Spleen (tissue), 11 donors: ENCODE data around the gene SSTR5. TPM values are rescaled to one million over a fixed set of nuclear protein-coding genes. Genes with fewer than 3 reads are reported as not detected.

ENCODE experiments used
- DNase-seq: peaks from one replicate; pipeline ENCODE4 v3.0.0-alpha.2; 2020
- H3K27ac ChIP-seq, 8 donors: fragments of 200-600 bp; sonication (generic) in 7 of 8; 1 replicate in 4 of 8; 2 replicates in 4 of 8; pipeline versions ENCODE4 v1.5.0 to v1.8.0; 2016 to 2021; ENCODE audit warnings: inconsistent platforms in 4 of 8, mild to moderate bottlenecking in 4 of 8, moderate library complexity in 1 of 8
- H3K27me3 ChIP-seq, 7 donors: fragments of 200-600 bp; sonication (generic) in 6 of 7; replicated peaks in 1 of 7; 1 replicate in 4 of 7; 2 replicates in 3 of 7; pipeline versions ENCODE4 v1.5.0 to v1.8.0; 2016 to 2021; ENCODE audit warnings: inconsistent platforms in 3 of 7, mild to moderate bottlenecking in 1 of 7
- H3K36me3 ChIP-seq, 6 donors: fragments of 200-600 bp; sonication (generic) in 5 of 6; 1 replicate in 4 of 6; 2 replicates in 2 of 6; pipeline versions ENCODE4 v1.5.0 to v1.8.0; 2016 to 2021; ENCODE audit warnings: inconsistent platforms in 2 of 6
- H3K4me1 ChIP-seq, 6 donors: fragments of 200-600 bp; sonication (generic) in 5 of 6; 1 replicate in 3 of 6; 2 replicates in 3 of 6; pipeline versions ENCODE4 v1.5.0 to v1.8.0; 2016 to 2021; ENCODE audit warnings: inconsistent platforms in 3 of 6
- H3K4me3 ChIP-seq, 8 donors: fragments of 200-600 bp; sonication (generic) in 7 of 8; 1 replicate in 4 of 8; 2 replicates in 4 of 8; pipeline versions ENCODE4 v1.5.0 to v1.8.0; 2016 to 2021; ENCODE audit warnings: inconsistent platforms in 4 of 8, mild to moderate bottlenecking in 4 of 8, moderate library complexity in 2 of 8
- H3K9me3 ChIP-seq, 8 donors: fragments of 200-600 bp; sonication (generic) in 7 of 8; 1 replicate in 4 of 8; 2 replicates in 4 of 8; pipeline versions ENCODE4 v1.5.0 to v1.8.0; 2016 to 2021; ENCODE audit warnings: inconsistent platforms in 4 of 8
- POLR2A ChIP-seq, 3 donors: fragments of 450-650 bp; IDR thresholded peaks; one replicate each; pipeline ENCODE4 v1.5.1; 2017; ENCODE audit warnings: antibody characterized with exemption in 3 of 3, mild to moderate bottlenecking in 1 of 3
- POLR2AphosphoS5 ChIP-seq, 3 donors: sonication (generic); formaldehyde crosslinking; IDR thresholded peaks; one replicate each; pipeline ENCODE4 v1.5.1; 2017; ENCODE audit warnings: antibody characterized with exemption in 3 of 3
- WGBS, 5 donors: extraction: QIAGEN DNeasy Blood & Tissue Kit in 3 of 5; methylation state at CpG; one replicate each; pipeline versions ENCODE4 v1.1.5 to v1.1.7; 2013 to 2018; 5-methylcytosine and 5-hydroxymethylcytosine counted together
- intact Hi-C: fragments of 100-400 bp; cut with DNase I; formaldehyde crosslinking; loops from one replicate; pipeline ENCODE4 v1.15.0; 2023; ENCODE audit warnings: low total_unique reads
- polyA plus RNA-seq, 3 donors: library from polyadenylated mRNA; stranded (reverse); fragments of 200-250 nt; gene quantifications; one replicate each; pipeline ENCODE4 v1.2.1, GENCODE V29; 2013
- total RNA-seq, 7 donors: library from RNA; depleted of rRNA in 3 of 7; stranded (reverse); fragments of >200 nt in 3 of 7; fragmentation: NEBNext Ultra II Directional in 4 of 7; extraction: Animal tissue kit (Norgen Biotek cat#: 25700) in 4 of 7; gene quantifications; one replicate each; pipeline versions ENCODE4 v1.1.0 to v1.2.1, GENCODE V29; 2016 to 2021
- TF ChIP-seq, protein P1 (sequence below), 11 experiments: fragments of 200-600 bp in 7 of 11; fragments of 450-650 bp in 4 of 11; sonication (generic) in 4 of 11; IDR thresholded peaks in 8 of 11; conservative IDR thresholded peaks in 3 of 11; 1 replicate in 7 of 11; 2 replicates in 4 of 11; pipeline versions ENCODE4 v1.4.0 to v1.8.0; 2016 to 2021; ENCODE audit warnings: antibody characterized with exemption in 11 of 11, inconsistent platforms in 4 of 11, mild to moderate bottlenecking in 1 of 11
- donor health status: healthy with polysubstance abuse.
- donor health status: DM: no; HTN: no; CAD: no; lungs with moderate emphysema.
- donor health status: DM: no; HTN: no; CAD: no.
- donor health status: Bipolar disorder and iron deficiency.
- donor health status: healthy.
- donor health status: DM: no; HTN: no; CAD: no.
- donor health status: DM: yes; HTN: yes; CAD: no.

Gene SSTR5
- total and polyA plus RNA-seq, 10 donors = not detected

DNA sequence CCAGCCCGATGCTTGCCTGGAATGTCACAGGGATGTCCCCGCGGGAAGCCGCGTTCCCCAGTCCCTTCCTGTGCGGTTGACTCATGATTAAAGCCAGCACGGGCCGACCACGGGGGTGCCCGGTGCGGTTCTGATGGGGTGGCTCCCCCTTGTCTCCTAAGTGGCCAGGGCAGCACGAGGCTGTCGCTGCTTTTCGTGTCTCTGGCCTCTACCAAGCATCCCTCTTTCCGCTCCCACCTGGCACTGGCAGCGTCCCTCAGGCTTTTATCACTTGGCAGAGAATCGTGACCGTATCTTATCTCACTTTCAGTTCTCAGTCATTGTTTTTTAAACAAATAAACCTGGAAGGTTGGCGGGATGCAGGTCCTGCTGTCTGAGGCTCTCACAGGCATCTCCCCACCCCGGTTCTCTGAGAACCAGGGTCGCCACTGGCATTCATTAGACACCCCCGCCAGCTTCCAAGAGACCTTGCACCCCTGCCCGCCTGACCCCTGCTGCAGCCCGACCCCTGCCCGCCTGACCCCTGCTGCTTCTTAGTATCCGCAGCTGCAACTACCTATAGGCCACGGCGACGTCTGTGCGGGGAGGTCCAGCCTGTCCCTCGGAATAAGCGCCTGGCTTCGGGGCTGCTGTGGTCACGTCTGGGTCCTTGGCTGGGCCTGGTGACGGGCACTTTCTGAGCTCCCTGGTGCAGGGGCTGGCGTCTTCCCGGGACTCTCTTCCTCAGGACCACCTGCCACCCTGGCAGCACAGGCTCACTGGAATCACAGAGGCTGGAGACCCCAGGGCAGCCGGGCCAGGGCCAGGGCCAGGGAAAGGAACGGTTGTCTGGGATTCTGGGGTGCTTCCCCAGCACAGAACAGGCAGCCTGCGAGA, 16.0 kb downstream of the SSTR5 start:
- no peak overlapping the region for H3K27ac ChIP-seq
- no peaks in the 10 kb centered on the region for H3K36me3 ChIP-seq
- intact Hi-C loops = no loop called here
- peaks cover 0 to 86% (median 42%) of the 10 kb centered on the region in 7 donors for H3K27me3 ChIP-seq
- peaks cover 0 to 26% (median 11%) of the 10 kb centered on the region in 6 donors for H3K4me1 ChIP-seq
- TF ChIP-seq, protein P1, sequence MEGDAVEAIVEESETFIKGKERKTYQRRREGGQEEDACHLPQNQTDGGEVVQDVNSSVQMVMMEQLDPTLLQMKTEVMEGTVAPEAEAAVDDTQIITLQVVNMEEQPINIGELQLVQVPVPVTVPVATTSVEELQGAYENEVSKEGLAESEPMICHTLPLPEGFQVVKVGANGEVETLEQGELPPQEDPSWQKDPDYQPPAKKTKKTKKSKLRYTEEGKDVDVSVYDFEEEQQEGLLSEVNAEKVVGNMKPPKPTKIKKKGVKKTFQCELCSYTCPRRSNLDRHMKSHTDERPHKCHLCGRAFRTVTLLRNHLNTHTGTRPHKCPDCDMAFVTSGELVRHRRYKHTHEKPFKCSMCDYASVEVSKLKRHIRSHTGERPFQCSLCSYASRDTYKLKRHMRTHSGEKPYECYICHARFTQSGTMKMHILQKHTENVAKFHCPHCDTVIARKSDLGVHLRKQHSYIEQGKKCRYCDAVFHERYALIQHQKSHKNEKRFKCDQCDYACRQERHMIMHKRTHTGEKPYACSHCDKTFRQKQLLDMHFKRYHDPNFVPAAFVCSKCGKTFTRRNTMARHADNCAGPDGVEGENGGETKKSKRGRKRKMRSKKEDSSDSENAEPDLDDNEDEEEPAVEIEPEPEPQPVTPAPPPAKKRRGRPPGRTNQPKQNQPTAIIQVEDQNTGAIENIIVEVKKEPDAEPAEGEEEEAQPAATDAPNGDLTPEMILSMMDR (IDR thresholded peaks at IDR 0.05 in 8 of 11, conservative IDR thresholded peaks at IDR 0.05 in 3 of 11) = no peak
- no peak for TF ChIP-seq POLR2AphosphoS5 (IDR thresholded peaks at IDR 0.05)
- no peak for TF ChIP-seq POLR2A (IDR thresholded peaks at IDR 0.05)
- H3K4me3 ChIP-seq = no peak overlapping the region
- H3K9me3 ChIP-seq = peaks cover 3 to 31% (median 26%) of the 10 kb centered on the region in 8 donors
- DNase-seq = no peak
- WGBS, 5 donors = 64 to 79% (median 76%) methylated on average over 31 to 40 of the region's 40 CpGs

DNA sequence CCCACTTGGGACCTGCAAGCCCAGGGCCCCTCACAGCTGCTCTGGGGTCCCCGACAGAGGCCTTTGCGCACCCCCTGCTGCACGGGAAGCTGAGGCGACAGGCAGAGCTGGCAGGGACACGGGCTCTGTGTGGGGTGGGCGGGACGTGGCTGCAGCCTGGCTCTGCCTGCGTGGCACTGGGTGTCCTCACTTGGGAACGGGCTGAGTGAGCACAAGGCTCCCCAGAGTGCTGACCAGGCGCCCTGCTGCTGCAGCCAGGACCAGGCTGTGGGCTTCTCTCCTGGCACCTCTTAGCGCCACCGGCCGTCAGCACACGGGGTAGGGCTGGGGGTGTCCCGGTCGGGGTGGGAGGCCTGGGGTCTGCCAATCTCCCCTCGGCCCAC, 16.9 kb downstream of the SSTR5 start:
- intact Hi-C loops = no loop called here

DNA sequence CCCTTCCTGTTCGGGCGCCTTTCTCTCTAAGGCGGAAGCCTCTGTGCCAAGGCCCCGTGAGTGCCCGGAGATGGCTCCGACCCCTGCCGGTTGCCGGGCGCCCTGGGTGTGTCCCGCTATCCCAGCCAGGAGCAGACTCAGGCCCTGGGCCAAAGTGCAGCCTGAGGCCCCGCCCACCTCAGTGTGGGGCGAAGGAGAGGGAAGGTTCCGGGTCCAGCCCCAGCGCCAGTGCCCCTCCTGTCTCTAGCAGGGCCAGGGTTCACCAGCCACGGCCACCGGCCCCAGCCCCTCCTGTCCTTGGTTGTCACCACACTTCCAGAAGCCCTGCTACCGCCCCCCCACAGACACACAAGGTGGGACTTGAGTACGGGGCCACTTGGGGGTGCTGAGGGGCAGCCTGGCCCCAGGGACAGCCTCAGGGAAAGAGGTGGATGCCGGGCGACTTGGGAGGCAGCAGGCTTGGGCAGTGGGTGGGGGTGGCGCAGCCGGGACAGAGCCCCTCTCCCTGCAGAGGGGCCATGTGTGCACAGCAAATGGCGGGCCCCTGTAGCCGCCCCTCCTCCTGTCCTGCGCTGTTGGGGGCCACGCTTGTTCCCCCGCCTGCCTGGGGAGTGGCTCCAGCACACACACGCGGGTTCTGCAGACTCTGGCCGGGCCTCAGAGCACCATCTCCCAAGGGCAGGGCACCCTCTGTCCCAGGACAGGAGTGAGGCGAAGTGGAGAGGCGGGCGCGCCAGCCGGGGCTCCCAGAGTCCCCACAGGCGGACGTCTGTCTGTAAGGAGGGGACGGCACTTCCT, 17.5 kb downstream of the SSTR5 start:
- TF ChIP-seq POLR2A (IDR thresholded peaks at IDR 0.05) (no peak), POLR2AphosphoS5 (IDR thresholded peaks at IDR 0.05) (peak in 2 of 3 donors; percentile 38 to 67)
- TF ChIP-seq, protein P1 (IDR thresholded peaks at IDR 0.05 in 8 of 11, conservative IDR thresholded peaks at IDR 0.05 in 3 of 11) = peak in 1 of 11 experiments; percentile 10
- H3K4me3 ChIP-seq = peak overlapping the region in 1 of 8 donors; percentile 19
- DNase-seq = no peak
- intact Hi-C loops = no loop called here
- peaks cover 3 to 16% (median 11%) of the 10 kb centered on the region in 8 donors for H3K9me3 ChIP-seq
- no peaks in the 10 kb centered on the region for H3K36me3 ChIP-seq
- peaks cover 0 to 26% (median 11%) of the 10 kb centered on the region in 6 donors for H3K4me1 ChIP-seq
- peaks cover 0 to 84% (median 38%) of the 10 kb centered on the region in 7 donors for H3K27me3 ChIP-seq
- no peak overlapping the region for H3K27ac ChIP-seq
- 23 to 52% (median 31%) methylated on average over 18 to 38 of the region's 38 CpGs for WGBS, 5 donors

More for the DNA sequence above, 16.9 kb downstream of the SSTR5 start:
- Histone ChIP-seq H3K27me3 (peaks cover 0 to 84% (median 38%) of the 10 kb centered on the region in 7 donors), H3K9me3 (peaks cover 3 to 22% (median 17%) of the 10 kb centered on the region in 8 donors), H3K27ac (no peak overlapping the region), H3K4me1 (peaks cover 0 to 26% (median 11%) of the 10 kb centered on the region in 6 donors), H3K4me3 (peak overlapping the region in 1 of 8 donors; percentile 19), H3K36me3 (no peaks in the 10 kb centered on the region)
- TF ChIP-seq POLR2A (IDR thresholded peaks at IDR 0.05) (no peak), POLR2AphosphoS5 (IDR thresholded peaks at IDR 0.05) (no peak)
- TF ChIP-seq, protein P1 (IDR thresholded peaks at IDR 0.05 in 8 of 11, conservative IDR thresholded peaks at IDR 0.05 in 3 of 11) = no peak
- 59 to 80% (median 71%) methylated on average over 16 to 17 of the region's 17 CpGs; no CpG with 5 or more reads in 1 of the 5 donors for WGBS, 5 donors
- DNase-seq = no peak
